Measurements from ENCODE around the gene BRICD5. TPM values are rescaled to one million over a fixed set of nuclear protein-coding genes. Genes with fewer than 3 reads are reported as not detected.
A peak's percentile ranks its signal among the peaks of the same experiment; 100 is the strongest.
"Not testable (repeated sequence)": the region's sequence is repeated elsewhere in the genome, so short reads cannot be mapped to it uniquely, and the experiment has no call there.

BRICD5 gene
- total RNA-seq = 10 to 100 TPM in 2 of 7 donors, 1 to 10 TPM in 5; 3.5 to 12.8 (median 8.6) TPM
- 10 to 100 TPM; 18.2 to 40.2 (median 18.9) TPM for polyA plus RNA-seq
- long read RNA-seq, donor 1, partial matches to known transcripts = 0 of 2 reads
- long read RNA-seq, donor 1, other reads (novel, unspliced or antisense) = 0 of 2 reads
- long read RNA-seq, donor 2 = 0 reads

- intact Hi-C loops (cut with DNase I; ENCODE audit: low total_unique reads) = no loop called here
- peaks cover 28 to 74% (median 46%) of the 10 kb centered on the region in 6 donors for H3K4me1 ChIP-seq
- no peaks in the 10 kb centered on the region for H3K9me3 ChIP-seq
- TF ChIP-seq POLR2AphosphoS5 (IDR thresholded peaks at IDR 0.05) = peak in 1 of 3 donors; percentile 34
- TF ChIP-seq, protein P1, sequence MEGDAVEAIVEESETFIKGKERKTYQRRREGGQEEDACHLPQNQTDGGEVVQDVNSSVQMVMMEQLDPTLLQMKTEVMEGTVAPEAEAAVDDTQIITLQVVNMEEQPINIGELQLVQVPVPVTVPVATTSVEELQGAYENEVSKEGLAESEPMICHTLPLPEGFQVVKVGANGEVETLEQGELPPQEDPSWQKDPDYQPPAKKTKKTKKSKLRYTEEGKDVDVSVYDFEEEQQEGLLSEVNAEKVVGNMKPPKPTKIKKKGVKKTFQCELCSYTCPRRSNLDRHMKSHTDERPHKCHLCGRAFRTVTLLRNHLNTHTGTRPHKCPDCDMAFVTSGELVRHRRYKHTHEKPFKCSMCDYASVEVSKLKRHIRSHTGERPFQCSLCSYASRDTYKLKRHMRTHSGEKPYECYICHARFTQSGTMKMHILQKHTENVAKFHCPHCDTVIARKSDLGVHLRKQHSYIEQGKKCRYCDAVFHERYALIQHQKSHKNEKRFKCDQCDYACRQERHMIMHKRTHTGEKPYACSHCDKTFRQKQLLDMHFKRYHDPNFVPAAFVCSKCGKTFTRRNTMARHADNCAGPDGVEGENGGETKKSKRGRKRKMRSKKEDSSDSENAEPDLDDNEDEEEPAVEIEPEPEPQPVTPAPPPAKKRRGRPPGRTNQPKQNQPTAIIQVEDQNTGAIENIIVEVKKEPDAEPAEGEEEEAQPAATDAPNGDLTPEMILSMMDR (IDR thresholded peaks at IDR 0.05 in 8 of 11, conservative IDR thresholded peaks at IDR 0.05 in 3 of 11) = no peak
- TF ChIP-seq POLR2A (IDR thresholded peaks at IDR 0.05) = no peak
- no peak within 1 kb of the TSS for H3K4me3 ChIP-seq
- 67 to 86% (median 82%) methylated on average over 5 to 24 of the region's 24 CpGs for WGBS, 5 donors
- no peak for DNase-seq
- no peak within 1 kb of the TSS for H3K27ac ChIP-seq
- peaks cover 0 to 54% (median 33%) of the 10 kb centered on the region in 6 donors for H3K36me3 ChIP-seq
- no peaks in the 10 kb centered on the region for H3K27me3 ChIP-seq (replicated peaks in 1 of 7)
These were observed at the start of gene BRICD5 for GRCh38 chr16:2210386-2211365. Gene BRICD5, minus strand, starts transcription at chr16:2210863. Its CDS starts 30 bp downstream, at chr16:2210833.

- TF ChIP-seq, protein P1 (IDR thresholded peaks at IDR 0.05 in 8 of 11, conservative IDR thresholded peaks at IDR 0.05 in 3 of 11) = no peak
- no peak for TF ChIP-seq POLR2A (IDR thresholded peaks at IDR 0.05)
- TF ChIP-seq POLR2AphosphoS5 (IDR thresholded peaks at IDR 0.05) = no peak
- Histone ChIP-seq H3K4me1 (peaks cover 6 to 22% (median 9%) of the 10 kb centered on the region in 6 donors), H3K27ac (no peak overlapping the region)
These were observed 49.6 kb upstream of the BRICD5 start for GRCh38 chr16:2260250-2260649.

GRCh38 chr16:2258530-2258929 is 47.9 kb upstream of the BRICD5 start:
- WGBS, 5 donors = 91 to 97% (median 96%) methylated on average over 7 of the region's 7 CpGs

More at GRCh38 chr16:2260250-2260649, 49.6 kb upstream of the BRICD5 start:
- Histone ChIP-seq H3K27me3 (replicated peaks in 1 of 7) (no peaks in the 10 kb centered on the region), H3K9me3 (no peaks in the 10 kb centered on the region), H3K4me3 (no peak overlapping the region), H3K36me3 (peaks cover 3 to 100% (median 95%) of the 10 kb centered on the region in 6 donors)
- 95 to 98% (median 97%) methylated on average over 8 of the region's 8 CpGs for WGBS, 5 donors
- no peak for DNase-seq
- intact Hi-C loops (cut with DNase I; ENCODE audit: low total_unique reads) = no loop called here

DNA sequence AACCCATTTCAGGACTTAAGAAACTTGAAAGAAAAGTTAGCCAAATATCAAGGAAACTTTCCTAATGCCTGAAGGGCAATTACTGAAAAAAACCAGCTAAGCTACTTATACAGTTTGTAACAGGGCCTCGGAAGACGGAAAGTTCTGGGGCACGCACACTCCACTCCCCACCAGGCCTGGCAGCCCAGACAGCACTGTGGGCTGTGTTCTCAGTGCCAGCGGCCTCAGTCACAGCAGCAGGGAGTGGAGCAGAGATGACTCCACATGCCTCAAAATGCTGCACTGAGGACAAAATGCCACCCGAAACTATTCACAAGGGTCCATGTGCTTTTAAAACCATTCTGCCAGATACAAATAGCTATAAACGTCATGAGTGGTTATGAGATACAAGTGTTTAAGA is 47.1 kb upstream of the BRICD5 start:
- intact Hi-C loops (cut with DNase I; ENCODE audit: low total_unique reads) = no loop called here
- H3K4me3 ChIP-seq = no peak overlapping the region
- peaks cover 3 to 100% (median 98%) of the 10 kb centered on the region in 6 donors for H3K36me3 ChIP-seq
- peaks cover 0 to 14% (median 3%) of the 10 kb centered on the region in 6 donors for H3K4me1 ChIP-seq
- no peaks in the 10 kb centered on the region for H3K9me3 ChIP-seq
- H3K27ac ChIP-seq = no peak overlapping the region
- no peak for TF ChIP-seq POLR2A (IDR thresholded peaks at IDR 0.05)
- TF ChIP-seq, protein P1 (IDR thresholded peaks at IDR 0.05 in 8 of 11, conservative IDR thresholded peaks at IDR 0.05 in 3 of 11) = no peak
- peak in 2 of 3 donors; percentile 13 to 22 for TF ChIP-seq POLR2AphosphoS5 (IDR thresholded peaks at IDR 0.05)
- no peaks in the 10 kb centered on the region for H3K27me3 ChIP-seq (replicated peaks in 1 of 7)
- no peak for DNase-seq
- WGBS, 5 donors = 90 to 96% (median 93%) methylated on average over 6 of the region's 6 CpGs

More at GRCh38 chr16:2258530-2258929, 47.9 kb upstream of the BRICD5 start:
- H3K27ac ChIP-seq; H3K9me3 ChIP-seq; H3K27me3 ChIP-seq (replicated peaks in 1 of 7); DNase-seq; intact Hi-C loops (cut with DNase I; ENCODE audit: low total_unique reads); H3K4me3 ChIP-seq: not testable (repeated sequence)
- peaks cover 0 to 12% (median 3%) of the 10 kb centered on the region in 6 donors for H3K4me1 ChIP-seq
- H3K36me3 ChIP-seq = peaks cover 3 to 100% (median 99%) of the 10 kb centered on the region in 6 donors
